ENCODE measurements around the gene NDUFB2.
"Not testable (repeated sequence)": the region's sequence is repeated elsewhere in the genome, so short reads cannot be mapped to it uniquely, and the experiment has no call there.

Gene NDUFB2

DNA sequence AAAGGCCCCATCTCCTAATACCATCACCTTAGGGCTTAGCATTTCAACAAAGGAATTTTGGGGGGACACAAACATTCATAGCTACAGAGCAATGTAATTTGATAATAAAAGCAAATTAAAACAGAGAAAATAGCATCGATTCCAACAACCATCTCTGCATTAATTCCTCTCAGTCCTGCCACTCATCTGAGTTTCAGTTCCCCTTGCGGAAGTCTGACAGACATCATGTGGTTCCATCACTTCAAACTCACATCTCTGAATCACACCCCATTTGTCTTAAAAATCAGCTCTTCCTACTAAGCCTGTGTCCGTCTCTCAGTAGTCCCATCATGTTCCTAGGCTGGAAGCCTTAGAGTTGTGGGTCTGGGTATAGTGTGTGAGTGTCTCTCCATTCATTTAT, 20.2 kb upstream of the NDUFB2 start:
- peaks cover 45% of the 10 kb centered on the region for H3K4me1 Mint-ChIP-seq
- DNase-seq: no peak
- H3K27ac Mint-ChIP-seq: no peak overlapping the region
- H3K4me3 Mint-ChIP-seq: no peak overlapping the region
- H3K9me3 Mint-ChIP-seq: no peaks in the 10 kb centered on the region
- H3K27me3 Mint-ChIP-seq: no peaks in the 10 kb centered on the region
- CTCF ChIA-PET: interaction anchor here (1.3 to 3.7 kb wide), 2 partner anchors 10 to 337 kb away, joined by 3 to 22 read pairs; partner anchors contain the start of gene MRPS33
- H3K36me3 Mint-ChIP-seq: peaks cover 36% of the 10 kb centered on the region

DNA sequence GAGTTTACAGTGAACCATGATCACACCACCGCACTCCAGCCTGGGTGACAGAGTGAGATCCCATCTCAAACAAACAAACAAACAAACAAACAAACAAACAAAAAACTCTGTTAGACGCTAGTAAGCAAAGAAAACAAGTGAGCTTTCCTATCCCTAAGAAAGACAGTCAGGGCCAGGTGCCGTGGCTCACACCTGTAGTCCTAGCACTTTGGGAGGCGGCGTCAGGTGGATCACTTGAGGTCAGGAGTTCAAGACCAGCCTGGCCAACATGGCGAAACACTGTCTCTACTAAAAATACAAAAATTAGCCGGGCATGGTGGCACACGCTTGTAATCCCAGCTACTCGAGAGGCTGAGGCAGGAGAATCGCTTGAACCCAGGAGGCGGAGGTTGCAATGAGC, 19.6 kb upstream of the NDUFB2 start:
- not testable (repeated sequence) for H3K27me3 Mint-ChIP-seq, H3K27ac Mint-ChIP-seq, H3K9me3 Mint-ChIP-seq, H3K4me3 Mint-ChIP-seq, DNase-seq
- peaks cover 42% of the 10 kb centered on the region for H3K4me1 Mint-ChIP-seq
- H3K36me3 Mint-ChIP-seq: peaks cover 36% of the 10 kb centered on the region
- CTCF ChIA-PET: interaction anchor here (1.3 kb wide), 1 partner anchor 9 kb away, joined by 3 read pairs; no protein-coding TSS in a partner anchor

DNA sequence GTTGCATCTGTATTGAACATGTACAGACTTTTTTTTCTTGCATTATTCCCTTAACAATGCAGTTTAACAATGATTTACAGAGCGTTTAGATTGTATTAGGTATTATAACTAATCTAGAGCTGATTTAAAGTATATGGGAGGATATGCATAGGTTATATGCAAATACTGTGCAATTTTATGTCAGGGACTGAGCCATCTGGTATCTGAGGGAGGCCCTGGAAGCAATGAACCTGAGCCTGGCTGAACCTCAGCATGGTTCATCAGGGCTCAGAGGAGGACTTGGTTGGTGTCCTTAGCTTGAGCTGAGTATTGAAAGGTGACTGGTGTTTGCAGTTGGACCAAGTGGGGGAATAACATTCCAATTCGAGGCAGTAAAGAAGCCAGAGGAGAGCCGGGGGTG, 19.0 kb upstream of the NDUFB2 start:
- Mint-ChIP-seq H3K4me3 (no peak overlapping the region), H3K27ac (no peak overlapping the region), H3K9me3 (no peaks in the 10 kb centered on the region), H3K27me3 (no peaks in the 10 kb centered on the region), H3K36me3 (peaks cover 39% of the 10 kb centered on the region), H3K4me1 (peaks cover 36% of the 10 kb centered on the region)
- no peak for DNase-seq
- CTCF ChIA-PET: interaction anchor here (1.3 kb wide), 1 partner anchor 9 kb away, joined by 3 read pairs; no protein-coding TSS in a partner anchor

DNA sequence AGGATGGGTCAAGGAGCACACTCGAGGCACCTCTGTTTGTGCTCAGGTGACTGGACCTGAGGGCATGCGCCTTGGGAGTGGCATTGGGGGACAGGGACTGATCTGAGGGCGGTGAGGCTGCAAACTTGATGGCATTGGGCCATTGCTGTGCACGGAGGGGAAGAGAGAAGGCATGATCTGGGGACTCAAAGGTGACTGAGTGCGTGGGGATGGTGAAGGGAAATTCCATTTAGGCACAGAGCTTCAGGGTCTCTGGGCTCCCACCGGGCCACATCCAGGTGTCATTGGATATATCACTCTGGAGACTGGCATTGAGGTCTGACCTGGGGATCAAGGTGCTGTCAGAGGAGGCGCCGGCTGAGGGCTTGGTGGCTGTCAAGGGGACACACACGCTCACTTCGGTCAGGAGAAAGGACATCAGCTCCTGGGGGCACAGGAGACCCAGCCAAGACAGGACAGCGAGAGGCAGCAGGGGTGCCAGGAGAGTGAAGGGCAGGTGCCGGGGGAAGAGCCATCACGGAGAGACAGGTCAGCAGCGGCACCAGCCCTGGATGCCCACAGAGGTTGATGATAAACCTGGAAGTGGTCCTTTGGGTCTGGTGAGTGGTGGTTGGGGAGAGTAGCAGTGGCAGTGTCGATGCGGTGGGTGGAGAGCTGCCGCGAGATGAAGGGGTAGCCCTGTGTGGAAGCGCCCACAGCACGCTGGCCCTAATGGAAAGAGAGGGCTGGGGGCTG, 18.3 kb upstream of the NDUFB2 start:
- H3K4me1 Mint-ChIP-seq: peaks cover 36% of the 10 kb centered on the region

DNA sequence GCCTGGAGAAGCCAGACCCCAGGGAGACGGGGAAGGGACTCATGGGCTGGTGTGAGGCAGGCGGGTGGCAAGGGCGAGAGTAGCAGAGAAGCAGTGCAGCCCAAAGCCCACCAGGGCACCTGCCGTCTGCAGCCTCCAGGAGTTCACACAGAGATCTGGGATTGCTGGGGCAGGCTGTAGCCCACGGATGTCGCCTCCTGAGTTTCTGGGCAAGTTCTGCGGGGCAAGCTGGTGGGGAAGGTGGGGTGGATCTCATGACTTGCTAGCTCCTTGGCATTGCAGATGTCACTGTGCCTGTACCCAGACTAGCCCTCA, 17.7 kb upstream of the NDUFB2 start:
- Mint-ChIP-seq H3K36me3 (peaks cover 39% of the 10 kb centered on the region), H3K4me1 (peaks cover 32% of the 10 kb centered on the region), H3K27ac (no peak overlapping the region), H3K4me3 (no peak overlapping the region), H3K27me3 (no peaks in the 10 kb centered on the region), H3K9me3 (no peaks in the 10 kb centered on the region)
- CTCF ChIA-PET: no interaction called here
- no peak for DNase-seq

More for the DNA sequence above, 18.3 kb upstream of the NDUFB2 start:
- H3K36me3 Mint-ChIP-seq: peaks cover 39% of the 10 kb centered on the region
- no peaks in the 10 kb centered on the region for H3K9me3 Mint-ChIP-seq
- no peak for DNase-seq
- no peak overlapping the region for H3K27ac Mint-ChIP-seq
- no peaks in the 10 kb centered on the region for H3K27me3 Mint-ChIP-seq
- CTCF ChIA-PET: no interaction called here
- no peak overlapping the region for H3K4me3 Mint-ChIP-seq

DNA sequence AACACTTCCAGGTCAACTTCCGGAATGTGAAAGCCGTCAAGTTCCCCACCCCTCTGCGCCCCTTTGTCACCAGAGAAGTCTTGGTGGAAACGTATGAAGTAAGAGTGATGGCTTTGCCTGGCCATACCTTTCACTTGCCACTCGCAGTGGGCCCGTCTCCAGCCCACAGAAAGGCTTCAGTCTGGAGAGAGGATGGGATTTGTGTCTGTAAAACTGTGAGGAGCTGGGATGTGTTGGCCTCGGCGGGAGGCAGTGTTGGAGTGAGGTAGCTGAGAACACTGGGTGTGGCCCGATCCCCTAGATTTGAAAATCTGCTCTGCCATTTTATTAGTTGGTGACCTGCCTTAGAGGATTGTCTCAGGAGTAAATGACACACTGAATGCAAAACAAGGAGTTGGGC, 17.3 kb upstream of the NDUFB2 start:
- Mint-ChIP-seq H3K4me1 (peaks cover 28% of the 10 kb centered on the region), H3K9me3 (no peaks in the 10 kb centered on the region), H3K27me3 (no peaks in the 10 kb centered on the region), H3K4me3 (no peak overlapping the region), H3K27ac (no peak overlapping the region), H3K36me3 (peaks cover 41% of the 10 kb centered on the region)
- DNase-seq: no peak
- CTCF ChIA-PET: no interaction called here

DNA sequence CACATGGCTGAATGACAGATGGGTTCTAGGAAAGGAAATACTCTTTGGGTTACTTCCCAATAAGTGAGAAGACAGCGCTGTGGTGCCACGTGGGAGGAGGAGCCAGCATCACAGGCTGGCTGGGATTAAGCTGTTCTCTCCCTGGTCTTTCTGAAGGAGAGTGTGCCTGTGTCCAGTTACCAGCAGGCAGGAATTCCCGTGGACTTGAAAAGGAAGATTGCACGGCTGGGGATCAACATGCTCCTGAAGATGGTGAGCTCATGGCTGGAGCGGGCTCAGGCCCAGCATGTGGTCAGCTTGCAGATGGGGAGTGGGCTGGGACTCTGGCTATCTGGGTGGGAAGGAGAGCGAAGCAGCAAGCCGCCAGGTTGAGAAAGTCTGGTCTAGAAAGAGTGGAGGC, 15.6 kb upstream of the NDUFB2 start:
- H3K9me3 Mint-ChIP-seq: no peaks in the 10 kb centered on the region
- no peaks in the 10 kb centered on the region for H3K27me3 Mint-ChIP-seq
- CTCF ChIA-PET: interaction anchor here (1.0 kb wide), 1 partner anchor 27 kb away, joined by 3 read pairs; no protein-coding TSS in a partner anchor
- no peak overlapping the region for H3K27ac Mint-ChIP-seq
- H3K4me1 Mint-ChIP-seq: peaks cover 11% of the 10 kb centered on the region
- H3K36me3 Mint-ChIP-seq: peaks cover 44% of the 10 kb centered on the region
- DNase-seq: no peak
- no peak overlapping the region for H3K4me3 Mint-ChIP-seq

DNA sequence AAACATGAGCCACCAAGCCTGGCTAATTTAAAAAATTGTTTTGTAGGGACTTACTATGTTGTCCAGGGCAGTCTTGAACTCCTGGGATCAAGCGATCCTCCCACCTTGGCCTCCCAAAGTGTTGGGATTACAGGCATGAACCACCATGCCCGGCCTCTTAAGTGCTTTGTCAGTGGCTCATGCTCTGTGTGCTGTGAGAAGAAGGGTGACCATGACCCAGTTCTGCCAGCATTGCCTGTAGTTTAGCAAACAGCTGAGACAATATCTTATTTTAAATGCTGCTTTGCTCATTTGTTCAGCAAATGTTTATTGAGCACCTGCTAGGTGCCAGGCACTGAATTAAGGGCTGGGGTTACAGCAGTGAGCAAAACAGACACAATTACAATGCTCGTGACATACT, 14.7 kb upstream of the NDUFB2 start:
- Mint-ChIP-seq H3K4me3 (no peak overlapping the region), H3K9me3 (no peaks in the 10 kb centered on the region), H3K27ac (no peak overlapping the region), H3K4me1 (peaks cover 4% of the 10 kb centered on the region), H3K36me3 (peaks cover 40% of the 10 kb centered on the region), H3K27me3 (no peaks in the 10 kb centered on the region)
- CTCF ChIA-PET: no interaction called here
- DNase-seq: no peak

DNA sequence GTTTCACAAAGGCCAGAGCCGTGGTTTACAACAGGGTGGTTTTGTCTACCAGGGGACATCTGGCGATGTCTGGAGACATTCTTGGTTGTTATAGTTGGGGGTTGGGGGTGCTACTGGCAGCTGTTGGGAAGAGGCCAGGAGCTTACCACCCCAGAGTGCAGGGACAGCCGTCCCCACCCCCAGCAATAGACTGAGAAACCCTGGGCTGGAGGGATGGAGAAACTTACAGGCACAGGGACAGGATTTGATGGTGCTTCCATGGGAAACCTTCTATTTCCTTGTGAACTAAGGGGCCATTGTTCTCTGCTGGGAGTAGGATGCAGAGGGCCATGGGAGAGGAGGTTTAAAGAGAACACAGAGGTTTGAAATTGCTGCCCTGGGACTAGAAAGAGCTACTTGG, 12.9 kb upstream of the NDUFB2 start:
- Mint-ChIP-seq H3K4me3 (no peak overlapping the region), H3K36me3 (peaks cover 34% of the 10 kb centered on the region), H3K9me3 (no peaks in the 10 kb centered on the region), H3K27me3 (no peaks in the 10 kb centered on the region), H3K4me1 (no peaks in the 10 kb centered on the region), H3K27ac (no peak overlapping the region)
- CTCF ChIA-PET: no interaction called here
- DNase-seq: no peak

DNA sequence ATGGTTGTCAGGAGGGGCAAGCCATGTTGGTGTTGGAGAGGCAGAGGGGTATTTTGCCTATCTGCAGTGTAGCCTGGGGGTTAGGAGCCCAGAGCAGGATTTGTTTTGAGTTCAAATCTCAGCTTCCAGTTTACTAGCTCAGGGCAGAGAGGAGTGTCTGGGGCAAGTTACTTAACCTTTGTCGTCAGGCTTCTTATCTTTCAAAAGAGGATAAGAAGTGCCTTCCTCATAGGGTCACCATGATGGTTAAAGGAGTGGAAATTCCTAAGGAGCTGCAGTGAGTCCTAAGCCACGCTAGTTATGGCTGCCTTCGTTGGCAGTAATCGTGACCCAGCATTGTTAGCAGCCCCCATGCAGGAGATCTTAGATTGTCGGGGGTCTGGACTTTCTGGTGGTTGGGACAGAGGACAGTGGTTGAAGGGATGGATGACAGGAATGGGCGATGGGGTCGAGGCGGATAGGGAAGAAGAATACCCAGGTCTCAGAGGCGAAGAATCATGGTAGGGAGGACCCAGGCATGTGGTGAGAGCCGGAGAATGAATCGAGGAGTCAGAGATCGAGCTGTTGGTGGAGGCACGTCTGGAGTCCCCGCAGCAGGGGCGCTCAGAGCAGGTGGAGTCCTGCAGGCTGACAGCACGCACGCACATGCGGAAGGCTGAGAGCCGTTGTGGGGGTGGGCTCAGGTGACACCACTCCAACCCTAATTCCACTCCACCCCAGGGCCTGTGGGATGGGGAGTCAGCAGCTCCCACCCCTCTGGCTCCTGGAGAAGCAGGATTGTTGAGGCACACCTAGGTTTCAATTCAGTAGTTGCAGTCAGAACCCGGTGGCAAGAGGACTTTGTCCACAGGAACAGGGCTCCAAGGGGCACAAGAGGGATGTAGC, 12.2 kb upstream of the NDUFB2 start:
- no peak for DNase-seq
- no peaks in the 10 kb centered on the region for H3K27me3 Mint-ChIP-seq
- no peaks in the 10 kb centered on the region for H3K4me1 Mint-ChIP-seq
- H3K36me3 Mint-ChIP-seq: peaks cover 32% of the 10 kb centered on the region
- CTCF ChIA-PET: no interaction called here
- H3K9me3 Mint-ChIP-seq: no peaks in the 10 kb centered on the region
- no peak overlapping the region for H3K27ac Mint-ChIP-seq
- H3K4me3 Mint-ChIP-seq: no peak overlapping the region

DNA sequence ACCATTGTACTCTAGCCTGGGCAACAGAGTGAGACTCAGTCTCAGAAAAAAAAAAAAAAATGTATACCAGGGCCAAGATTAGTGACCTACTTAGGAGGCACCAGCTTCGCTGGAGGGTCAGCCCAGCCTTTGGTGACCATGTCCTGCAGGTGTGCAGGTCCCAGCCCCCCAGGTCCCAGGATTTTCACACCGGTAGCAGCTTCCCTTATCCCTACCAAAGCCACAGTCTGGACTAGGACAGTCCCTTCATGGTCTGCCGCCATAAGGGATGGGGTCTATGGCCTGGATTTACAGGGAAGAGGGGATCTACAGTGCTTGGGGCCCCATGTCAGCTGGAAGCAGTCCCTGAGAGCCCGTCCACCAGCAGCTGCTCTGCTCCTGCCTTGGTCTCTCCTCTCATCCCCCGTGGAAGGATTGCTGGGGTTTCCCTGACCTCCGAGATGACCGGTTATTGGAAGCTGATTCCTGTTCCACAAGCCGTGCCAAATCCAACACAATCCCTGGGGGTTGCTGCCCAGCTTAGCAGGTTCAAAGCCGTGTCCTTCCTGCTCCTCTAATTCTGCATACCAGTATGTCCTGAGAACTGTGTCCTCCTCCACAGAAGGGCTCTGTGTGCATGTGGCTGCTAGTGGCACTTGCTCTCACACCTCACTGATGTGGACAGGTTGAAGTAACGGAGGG, 11.0 kb upstream of the NDUFB2 start:
- DNase-seq: no peak
- Mint-ChIP-seq H3K4me1 (no peaks in the 10 kb centered on the region), H3K36me3 (peaks cover 26% of the 10 kb centered on the region), H3K27ac (no peak overlapping the region), H3K9me3 (no peaks in the 10 kb centered on the region), H3K4me3 (no peak overlapping the region), H3K27me3 (no peaks in the 10 kb centered on the region)
- CTCF ChIA-PET: interaction anchor here (0.9 to 1.7 kb wide), 2 partner anchors 9 to 10 kb away, joined by 3 to 7 read pairs; no protein-coding TSS in a partner anchor

DNA sequence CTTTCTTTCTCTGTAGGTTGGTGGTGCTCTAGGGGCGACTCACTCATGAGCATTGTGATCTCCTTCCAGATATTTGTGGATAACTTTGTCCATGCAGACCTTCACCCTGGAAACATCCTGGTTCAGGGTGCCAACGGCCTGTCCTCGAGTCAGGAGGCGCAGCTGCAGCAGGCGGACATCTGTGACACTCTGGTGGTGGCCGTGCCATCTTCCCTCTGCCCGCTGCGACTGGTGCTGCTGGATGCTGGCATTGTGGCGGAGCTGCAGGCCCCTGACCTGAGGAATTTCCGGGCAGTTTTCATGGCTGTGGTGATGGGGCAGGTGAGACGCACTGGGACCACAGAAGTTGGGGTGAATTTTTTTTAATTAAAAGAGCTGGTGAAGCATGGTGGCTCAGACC, 9.6 kb upstream of the NDUFB2 start:
- CTCF ChIA-PET: no interaction called here
- Mint-ChIP-seq H3K9me3 (no peaks in the 10 kb centered on the region), H3K27me3 (no peaks in the 10 kb centered on the region), H3K36me3 (peaks cover 27% of the 10 kb centered on the region), H3K27ac (no peak overlapping the region), H3K4me3 (no peak overlapping the region), H3K4me1 (peaks cover under 1% of the 10 kb centered on the region)
- DNase-seq: no peak

DNA sequence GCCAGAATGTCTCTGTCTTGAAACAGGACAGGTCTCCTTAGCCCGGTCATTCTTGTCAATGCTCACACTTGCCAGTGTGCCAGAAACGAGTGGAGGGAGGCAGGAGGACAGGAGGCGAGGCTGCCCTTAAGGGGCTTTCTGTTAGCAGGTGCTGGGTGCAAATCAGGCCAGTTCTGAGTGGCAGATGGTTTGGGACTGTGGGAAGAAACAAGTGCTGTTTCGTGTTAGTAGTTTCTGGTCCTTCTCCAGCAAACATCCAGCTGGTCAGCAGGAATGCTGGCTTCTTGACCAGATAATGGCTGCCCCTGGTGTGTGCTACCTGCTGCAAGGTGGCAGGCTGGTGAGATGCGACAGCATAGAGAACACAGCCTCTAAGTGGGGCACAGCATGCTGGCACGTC, 8.2 kb upstream of the NDUFB2 start:
- H3K27me3 Mint-ChIP-seq: no peaks in the 10 kb centered on the region
- H3K4me1 Mint-ChIP-seq: peaks cover 3% of the 10 kb centered on the region
- DNase-seq: no peak
- no peak overlapping the region for H3K4me3 Mint-ChIP-seq
- peaks cover 27% of the 10 kb centered on the region for H3K36me3 Mint-ChIP-seq
- CTCF ChIA-PET: no interaction called here
- H3K27ac Mint-ChIP-seq: no peak overlapping the region
- H3K9me3 Mint-ChIP-seq: no peaks in the 10 kb centered on the region

All from activated naive CD4-positive, alpha-beta T cell treated with anti-CD3 and anti-CD28 coated beads, Interleukin-2, amount 10 ng/mL, durations not matched to agents 7 days and 5 days (primary cell).